Uterus (tissue), 2 donors: Measurements from ENCODE around the gene IL1A.

Experiments used
- POLR2A ChIP-seq, 2 donors: fragments of 450-650 bp; IDR thresholded peaks; one replicate each; pipeline ENCODE4 v1.6.1; 2016; ENCODE audit warnings: antibody characterized with exemption in 2 of 2, mild to moderate bottlenecking in 1 of 2, moderate library complexity in 1 of 2
- TF ChIP-seq, protein P1 (sequence below), 4 experiments: fragments of 200-600 bp in 2 of 4; fragments of 450-650 bp in 2 of 4; sonication (generic) in 2 of 4; IDR thresholded peaks; one replicate each; pipeline ENCODE4 v1.5.1; 2016 to 2019; ENCODE audit warnings: antibody characterized with exemption in 4 of 4, mild to moderate bottlenecking in 2 of 4, moderate library complexity in 1 of 4

DNA sequence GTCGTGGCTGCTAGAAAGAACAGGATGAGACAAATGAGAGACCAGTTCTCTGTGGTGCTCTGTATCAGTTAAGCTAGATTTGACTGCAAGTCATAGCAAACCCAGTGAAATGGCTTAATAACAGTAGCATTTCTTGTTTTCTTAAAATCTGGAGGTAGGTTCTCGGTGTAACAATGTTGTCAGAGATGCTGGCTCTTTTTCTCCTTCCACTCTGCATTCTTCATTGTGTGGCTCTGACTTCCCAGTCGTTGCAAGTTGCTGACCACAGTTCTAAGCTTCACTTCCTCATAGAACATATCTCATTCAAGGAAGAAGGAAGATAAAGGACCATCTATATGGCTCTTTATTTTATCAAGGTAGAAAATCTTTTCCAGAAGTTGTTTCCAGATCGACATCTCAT lies 12.0 kb downstream of the IL1A start:
- no peak for TF ChIP-seq POLR2A (IDR thresholded peaks at IDR 0.05)
- TF ChIP-seq, protein P1, sequence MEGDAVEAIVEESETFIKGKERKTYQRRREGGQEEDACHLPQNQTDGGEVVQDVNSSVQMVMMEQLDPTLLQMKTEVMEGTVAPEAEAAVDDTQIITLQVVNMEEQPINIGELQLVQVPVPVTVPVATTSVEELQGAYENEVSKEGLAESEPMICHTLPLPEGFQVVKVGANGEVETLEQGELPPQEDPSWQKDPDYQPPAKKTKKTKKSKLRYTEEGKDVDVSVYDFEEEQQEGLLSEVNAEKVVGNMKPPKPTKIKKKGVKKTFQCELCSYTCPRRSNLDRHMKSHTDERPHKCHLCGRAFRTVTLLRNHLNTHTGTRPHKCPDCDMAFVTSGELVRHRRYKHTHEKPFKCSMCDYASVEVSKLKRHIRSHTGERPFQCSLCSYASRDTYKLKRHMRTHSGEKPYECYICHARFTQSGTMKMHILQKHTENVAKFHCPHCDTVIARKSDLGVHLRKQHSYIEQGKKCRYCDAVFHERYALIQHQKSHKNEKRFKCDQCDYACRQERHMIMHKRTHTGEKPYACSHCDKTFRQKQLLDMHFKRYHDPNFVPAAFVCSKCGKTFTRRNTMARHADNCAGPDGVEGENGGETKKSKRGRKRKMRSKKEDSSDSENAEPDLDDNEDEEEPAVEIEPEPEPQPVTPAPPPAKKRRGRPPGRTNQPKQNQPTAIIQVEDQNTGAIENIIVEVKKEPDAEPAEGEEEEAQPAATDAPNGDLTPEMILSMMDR (IDR thresholded peaks at IDR 0.05) = no peak
